Glutamatergic neuron (in vitro differentiated cells): ENCODE measurements around the gene CRX. TPM values are rescaled to one million over a fixed set of nuclear protein-coding genes. Genes with fewer than 3 reads are reported as not detected.
A peak's percentile ranks its signal among the peaks of the same experiment; 100 is the strongest.

ENCODE experiments used
- DNase-seq: peaks from one replicate; pipeline ENCODE4 v3.0.0; 2022
- H3K27ac Mint-ChIP-seq: one replicate; pipeline ENCODE4 v1.8.0; 2020; ENCODE audit warnings: mild to moderate bottlenecking, mixed read lengths, inconsistent platforms; ENCODE audit not compliant: unreplicated experiment
- H3K27me3 Mint-ChIP-seq: one replicate; pipeline ENCODE4 v1.8.0; 2020; ENCODE audit warnings: mild to moderate bottlenecking, moderate library complexity, mixed read lengths, inconsistent platforms; ENCODE audit not compliant: unreplicated experiment
- H3K36me3 Mint-ChIP-seq: one replicate; pipeline ENCODE4 v1.8.0; 2020; ENCODE audit warnings: mild to moderate bottlenecking, mixed read lengths, inconsistent platforms; ENCODE audit not compliant: unreplicated experiment
- H3K4me1 Mint-ChIP-seq: one replicate; pipeline ENCODE4 v1.8.0; 2020; ENCODE audit warnings: mild to moderate bottlenecking, low read depth, mixed read lengths, inconsistent platforms; ENCODE audit not compliant: unreplicated experiment
- H3K4me3 Mint-ChIP-seq: one replicate; pipeline ENCODE4 v1.8.0; 2020; ENCODE audit warnings: mild to moderate bottlenecking, mixed read lengths, inconsistent platforms; ENCODE audit not compliant: unreplicated experiment
- H3K9me3 Mint-ChIP-seq: one replicate; pipeline ENCODE4 v1.8.0; 2020; ENCODE audit warnings: mild to moderate bottlenecking, moderate library complexity, mixed read lengths, inconsistent platforms; ENCODE audit not compliant: unreplicated experiment
- total RNA-seq: library from RNA; stranded (reverse); fragmentation: NEBNext Ultra II Directional; extraction: Animal tissue kit (Norgen Biotek cat#: 25700); gene quantifications from one replicate; pipeline ENCODE4 v1.2.1, GENCODE V29; 2021; ENCODE audit not compliant: unreplicated experiment
- TF ChIP-seq, protein P1 (sequence below): fragments of 200-600 bp; sonication (generic); IDR thresholded peaks from one replicate; pipeline ENCODE4 v1.5.0; 2021; ENCODE audit not compliant: partially characterized antibody, unreplicated experiment

Gene CRX
- total RNA-seq, 1 donor from 2014 or later: not detected

DNA sequence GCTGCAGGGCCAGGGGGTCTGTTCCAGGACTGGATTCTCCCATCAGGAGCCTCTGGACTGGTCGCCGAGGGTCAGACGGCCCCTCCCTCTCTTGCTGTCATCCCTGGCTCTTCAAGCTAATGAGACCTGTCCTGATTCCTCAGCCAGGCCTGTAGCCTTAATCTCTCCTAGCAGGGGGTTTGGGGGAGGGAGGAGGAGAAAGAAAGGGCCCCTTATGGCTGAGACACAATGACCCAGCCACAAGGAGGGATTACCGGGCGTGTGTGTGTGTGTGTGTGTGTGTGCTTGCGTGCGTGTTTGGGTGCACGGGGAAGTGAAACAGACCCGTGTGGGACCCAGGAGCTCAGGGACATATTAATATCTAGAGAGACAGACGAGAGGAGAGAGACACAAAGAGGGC is 1.9 kb upstream of the CRX start:
- H3K4me1 Mint-ChIP-seq: peaks cover 8% of the 10 kb centered on the region
- TF ChIP-seq, protein P1, sequence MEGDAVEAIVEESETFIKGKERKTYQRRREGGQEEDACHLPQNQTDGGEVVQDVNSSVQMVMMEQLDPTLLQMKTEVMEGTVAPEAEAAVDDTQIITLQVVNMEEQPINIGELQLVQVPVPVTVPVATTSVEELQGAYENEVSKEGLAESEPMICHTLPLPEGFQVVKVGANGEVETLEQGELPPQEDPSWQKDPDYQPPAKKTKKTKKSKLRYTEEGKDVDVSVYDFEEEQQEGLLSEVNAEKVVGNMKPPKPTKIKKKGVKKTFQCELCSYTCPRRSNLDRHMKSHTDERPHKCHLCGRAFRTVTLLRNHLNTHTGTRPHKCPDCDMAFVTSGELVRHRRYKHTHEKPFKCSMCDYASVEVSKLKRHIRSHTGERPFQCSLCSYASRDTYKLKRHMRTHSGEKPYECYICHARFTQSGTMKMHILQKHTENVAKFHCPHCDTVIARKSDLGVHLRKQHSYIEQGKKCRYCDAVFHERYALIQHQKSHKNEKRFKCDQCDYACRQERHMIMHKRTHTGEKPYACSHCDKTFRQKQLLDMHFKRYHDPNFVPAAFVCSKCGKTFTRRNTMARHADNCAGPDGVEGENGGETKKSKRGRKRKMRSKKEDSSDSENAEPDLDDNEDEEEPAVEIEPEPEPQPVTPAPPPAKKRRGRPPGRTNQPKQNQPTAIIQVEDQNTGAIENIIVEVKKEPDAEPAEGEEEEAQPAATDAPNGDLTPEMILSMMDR: no peak
- no peak for DNase-seq
- H3K4me3 Mint-ChIP-seq: no peak overlapping the region
- H3K27me3 Mint-ChIP-seq: peaks cover 10% of the 10 kb centered on the region
- peak overlapping the region; percentile 62 for H3K27ac Mint-ChIP-seq
- H3K9me3 Mint-ChIP-seq: peaks cover 4% of the 10 kb centered on the region
- no peaks in the 10 kb centered on the region for H3K36me3 Mint-ChIP-seq

DNA sequence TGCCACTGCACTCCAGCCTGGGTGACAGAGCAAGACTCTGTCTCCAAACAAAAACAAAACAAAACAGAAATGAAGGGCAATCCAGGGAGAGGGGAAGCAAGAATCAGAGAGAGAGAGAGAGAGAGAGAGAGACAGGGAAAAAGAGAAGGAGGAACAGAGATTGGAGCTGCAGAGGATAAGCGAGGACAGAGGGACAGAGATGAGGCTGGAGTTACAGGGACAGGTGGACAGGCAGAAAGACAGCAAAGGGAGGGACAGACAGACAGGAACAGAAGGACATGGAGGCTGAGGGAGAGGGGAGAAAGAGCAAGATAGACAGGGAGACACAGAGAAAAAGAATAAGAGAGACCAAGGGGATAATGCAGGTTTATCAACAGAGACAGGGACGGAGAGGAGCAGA is 1.3 kb upstream of the CRX start:
- no peak for DNase-seq
- Mint-ChIP-seq H3K4me1 (peaks cover 8% of the 10 kb centered on the region), H3K4me3 (peak overlapping the region; percentile 26), H3K27me3 (peaks cover 10% of the 10 kb centered on the region), H3K36me3 (no peaks in the 10 kb centered on the region), H3K9me3 (peaks cover 4% of the 10 kb centered on the region), H3K27ac (peak overlapping the region; percentile 62)
- TF ChIP-seq, protein P1: no peak

DNA sequence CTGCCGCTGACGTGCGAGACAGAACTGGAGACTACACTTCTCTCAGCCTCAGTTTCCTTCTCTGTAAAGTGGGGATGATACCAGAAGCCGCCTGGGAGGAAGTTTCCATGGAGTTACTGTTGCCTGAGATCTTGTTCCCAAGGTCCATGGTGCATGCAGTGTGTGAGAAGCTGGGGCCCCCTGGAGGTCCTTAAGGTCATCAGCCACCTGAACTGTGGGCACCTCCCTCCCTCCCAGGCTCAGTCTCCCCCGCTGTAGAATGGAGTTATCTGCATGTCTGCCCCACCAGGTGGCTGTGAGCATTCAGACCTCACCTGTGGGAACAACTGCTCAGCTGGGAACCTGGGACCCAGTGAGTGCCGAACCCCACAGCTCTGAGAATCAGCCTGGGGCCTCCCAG is 2.7 kb downstream of the CRX start:
- H3K9me3 Mint-ChIP-seq: no peaks in the 10 kb centered on the region
- TF ChIP-seq, protein P1: no peak
- no peak overlapping the region for H3K4me3 Mint-ChIP-seq
- H3K36me3 Mint-ChIP-seq: no peaks in the 10 kb centered on the region
- H3K27ac Mint-ChIP-seq: no peak overlapping the region
- H3K4me1 Mint-ChIP-seq: peaks cover 11% of the 10 kb centered on the region
- DNase-seq: no peak
- H3K27me3 Mint-ChIP-seq: peaks cover 10% of the 10 kb centered on the region

DNA sequence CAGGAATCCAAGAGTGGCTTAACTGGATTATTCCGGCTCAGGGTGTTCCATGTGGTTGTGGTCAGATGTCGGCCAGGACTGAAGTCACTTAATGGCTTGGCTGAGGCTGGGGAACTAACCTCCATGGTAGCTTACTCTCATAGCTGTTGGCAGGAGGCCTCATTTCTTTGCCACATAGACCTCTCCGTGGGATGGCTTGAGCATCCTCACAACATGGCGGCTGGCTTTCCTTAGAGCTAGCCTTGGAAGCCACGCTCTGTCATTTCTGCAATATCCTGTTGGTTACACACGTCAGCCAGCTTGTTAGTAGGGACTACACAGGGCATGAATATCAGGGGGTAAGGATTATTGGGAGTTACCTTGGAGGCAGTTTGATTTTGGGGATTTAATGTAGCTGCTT is 5.1 kb downstream of the CRX start:
- Mint-ChIP-seq H3K4me1 (peaks cover 4% of the 10 kb centered on the region), H3K27me3 (peaks cover 4% of the 10 kb centered on the region), H3K36me3 (no peaks in the 10 kb centered on the region), H3K4me3 (no peak overlapping the region), H3K27ac (no peak overlapping the region), H3K9me3 (no peaks in the 10 kb centered on the region)
- TF ChIP-seq, protein P1: no peak
- DNase-seq: no peak

DNA sequence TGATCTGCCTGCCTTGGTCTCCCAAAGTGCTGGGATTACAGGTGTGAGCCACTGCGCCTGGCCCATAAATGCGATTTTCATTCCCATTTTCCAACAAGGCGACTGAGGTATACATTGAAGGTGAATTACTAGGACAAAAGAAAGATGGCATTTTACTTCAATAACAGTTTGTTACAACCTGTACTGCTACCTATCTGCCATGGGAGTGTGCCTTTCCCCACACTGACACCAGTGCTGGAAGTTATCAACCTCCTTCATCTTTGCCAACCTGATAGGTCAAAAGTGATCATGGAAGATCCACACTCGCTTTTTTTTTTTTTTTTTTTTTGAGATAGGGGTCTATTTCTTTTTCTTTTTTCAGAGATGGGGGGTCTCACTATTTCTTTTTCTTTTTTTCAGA is 11.0 kb downstream of the CRX start:
- Mint-ChIP-seq H3K27me3 (no peaks in the 10 kb centered on the region), H3K4me1 (peaks cover 4% of the 10 kb centered on the region)
- no peak for DNase-seq

More for the DNA sequence above, 11.0 kb downstream of the CRX start:
- H3K4me3 Mint-ChIP-seq: no peak overlapping the region
- no peaks in the 10 kb centered on the region for H3K36me3 Mint-ChIP-seq
- H3K27ac Mint-ChIP-seq: no peak overlapping the region
- TF ChIP-seq, protein P1: no peak
- no peaks in the 10 kb centered on the region for H3K9me3 Mint-ChIP-seq
